Muscle of leg (tissue), 11 donors: Measurements from ENCODE around the gene FUT1. TPM values are rescaled to one million over a fixed set of nuclear protein-coding genes. Genes with fewer than 3 reads are reported as not detected.
"Not testable (repeated sequence)": the region's sequence is repeated elsewhere in the genome, so short reads cannot be mapped to it uniquely, and the experiment has no call there.

ENCODE experiments used
- DNase-seq: peaks from one replicate; pipeline ENCODE4 v3.0.0; 2013
- H3K27ac ChIP-seq: one replicate; pipeline ENCODE4 v1.5.1; 2013; ENCODE audit warnings: mild to moderate bottlenecking, low read length, control low read depth
- H3K27me3 ChIP-seq: one replicate; pipeline ENCODE4 v1.6.1; 2013; ENCODE audit warnings: low read length; ENCODE audit not compliant: control insufficient read depth, insufficient read depth
- H3K36me3 ChIP-seq: one replicate; pipeline ENCODE4 v1.6.1; 2013; ENCODE audit warnings: low read length; ENCODE audit not compliant: control insufficient read depth, insufficient read depth
- H3K4me1 ChIP-seq: one replicate; pipeline ENCODE4 v1.6.1; 2013; ENCODE audit warnings: low read length; ENCODE audit not compliant: control insufficient read depth, insufficient read depth
- H3K4me3 ChIP-seq: one replicate; pipeline ENCODE4 v1.5.1; 2013; ENCODE audit warnings: low read length, control low read depth
- H3K9me3 ChIP-seq: replicated peaks from 2 replicates; pipeline ENCODE4 v1.6.1; 2013; ENCODE audit warnings: low read depth, low read length; ENCODE audit not compliant: control insufficient read depth
- WGBS: methylation state at CpG from one replicate; pipeline ENCODE4 v1.1.5; 2013; ENCODE audit warnings: missing lambda C conversion rate; ENCODE audit not compliant: insufficient coverage; 5-methylcytosine and 5-hydroxymethylcytosine counted together
- polyA plus RNA-seq, 8 donors: library from polyadenylated mRNA; unstranded; fragments of 120-200 nt; gene quantifications; one replicate each; pipeline versions ENCODE4 v1.2.1 to v1.2.3, GENCODE V29; 2013; ENCODE audit warnings: inconsistent platforms in 1 of 8, low replicate concordance in 1 of 8; ENCODE audit not compliant: insufficient read length in 8 of 8, insufficient read depth in 1 of 8
- total RNA-seq: library from RNA; stranded (reverse); fragments of 120-200 nt; gene quantifications from one replicate; pipeline ENCODE4 v1.2.4, GENCODE V29; 2013

Gene FUT1
- total and polyA plus RNA-seq, 9 donors: 0.75 to 1.5 (median 1.3) TPM

DNA sequence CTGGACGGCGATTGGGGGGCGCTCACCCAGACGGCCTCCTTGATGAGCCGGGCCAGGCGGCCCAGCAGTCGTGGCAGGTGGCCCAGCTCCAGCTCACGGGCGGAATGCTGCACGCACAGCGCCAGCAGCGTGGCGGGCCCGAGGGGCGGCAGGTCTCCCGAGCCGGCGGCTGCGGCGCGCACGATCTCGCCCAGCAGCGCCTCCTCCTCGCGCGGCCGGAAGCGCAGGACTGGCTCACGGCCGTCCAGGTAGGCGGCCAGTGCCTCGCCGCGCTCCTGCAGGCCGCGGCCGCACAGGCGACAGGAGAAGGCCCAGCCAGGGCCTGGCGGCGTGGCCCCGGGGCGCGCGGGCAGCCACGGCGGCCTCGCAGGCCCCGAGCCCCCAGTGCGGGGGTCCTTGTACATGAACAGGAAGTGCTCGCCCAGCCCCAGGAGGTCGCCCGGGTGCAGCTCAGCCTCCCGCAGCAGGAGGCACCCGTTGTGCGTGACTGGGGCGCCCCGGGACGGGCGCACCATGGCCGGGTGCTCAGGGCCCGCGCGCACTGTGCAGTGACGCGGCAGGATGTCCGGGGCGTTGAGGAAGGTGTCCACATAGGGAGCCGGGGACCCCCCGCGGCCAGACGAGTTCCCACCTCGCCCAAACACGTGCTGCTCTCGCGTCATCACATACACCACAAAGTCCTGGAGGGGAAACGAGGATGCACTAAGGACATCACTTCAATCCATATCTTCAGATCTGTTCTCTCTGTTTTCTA, 23.4 kb downstream of the FUT1 start:
- Histone ChIP-seq H3K36me3 (peaks cover 35% of the 10 kb centered on the region), H3K27ac (no peak overlapping the region), H3K4me1 (peaks cover 22% of the 10 kb centered on the region), H3K4me3 (no peak overlapping the region), H3K27me3 (no peaks in the 10 kb centered on the region), H3K9me3 (no peaks in the 10 kb centered on the region)
- WGBS: 44% methylated on average over 67 of the region's 77 CpGs
- DNase-seq: no peak

DNA sequence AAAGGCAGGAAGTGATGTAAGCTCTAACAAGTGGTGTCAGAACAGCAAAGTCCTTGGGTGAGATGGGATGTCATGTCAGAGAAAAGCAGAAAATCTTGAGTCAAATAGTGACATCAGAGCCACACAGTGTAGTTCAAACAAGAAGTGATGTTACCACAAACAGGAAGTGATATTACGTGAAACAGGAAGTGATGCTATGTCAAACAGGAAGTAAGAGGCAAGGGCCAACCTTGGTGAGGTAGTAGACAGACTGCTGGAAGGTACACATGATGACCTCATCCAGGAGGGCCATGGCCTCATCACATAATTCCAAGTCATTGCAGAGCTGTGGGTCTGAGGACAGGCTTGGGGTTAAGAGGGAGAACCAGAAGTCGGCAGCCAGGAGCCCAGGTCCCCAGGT, 25.9 kb downstream of the FUT1 start:
- Histone ChIP-seq H3K27ac (peak overlapping the region; percentile 98), H3K9me3 (no peaks in the 10 kb centered on the region), H3K36me3 (peaks cover 45% of the 10 kb centered on the region), H3K4me3 (no peak overlapping the region), H3K27me3 (no peaks in the 10 kb centered on the region), H3K4me1 (peaks cover 23% of the 10 kb centered on the region)
- DNase-seq: no peak
- WGBS: 71% methylated on average over 1 of the region's 2 CpGs

- Histone ChIP-seq H3K27me3 (no peaks in the 10 kb centered on the region), H3K4me1 (peaks cover 33% of the 10 kb centered on the region), H3K27ac (peak overlapping the region; percentile 98), H3K9me3 (no peaks in the 10 kb centered on the region), H3K36me3 (peaks cover 42% of the 10 kb centered on the region), H3K4me3 (no peak overlapping the region)
- peak; percentile 97 for DNase-seq
- 45% methylated on average over 7 of the region's 11 CpGs for WGBS
These were observed 27.4 kb downstream of the FUT1 start for GRCh38 chr19:48724796-48725753.

DNA sequence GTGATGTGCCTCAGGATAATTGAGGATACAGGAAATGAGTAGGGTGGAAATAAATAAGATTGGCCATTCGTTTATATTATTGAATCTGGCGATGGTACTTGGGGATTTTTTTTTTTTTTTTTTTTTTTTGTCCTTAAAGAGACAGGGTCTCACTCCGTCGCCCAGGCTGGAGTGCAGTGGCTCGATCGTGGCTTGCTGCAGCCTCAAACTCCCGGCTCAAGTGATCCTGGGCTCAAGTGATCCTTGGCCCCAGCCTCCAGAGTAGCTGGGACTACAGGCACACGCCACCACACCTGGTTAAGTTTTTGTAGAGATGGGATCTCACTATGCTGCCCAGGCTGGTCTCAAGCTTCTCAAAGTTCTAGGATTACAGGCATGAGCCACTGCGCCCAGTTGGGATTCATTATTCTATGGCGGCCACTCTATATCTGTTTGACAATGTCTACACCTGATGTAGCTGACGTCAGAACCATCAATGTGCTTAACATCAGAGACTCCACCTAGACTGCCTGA, 30.2 kb downstream of the FUT1 start:
- H3K9me3 ChIP-seq: no peaks in the 10 kb centered on the region
- WGBS: 79% methylated on average over 6 of the region's 11 CpGs
- H3K4me3 ChIP-seq: no peak overlapping the region
- H3K27ac ChIP-seq: no peak overlapping the region
- H3K36me3 ChIP-seq: peaks cover 34% of the 10 kb centered on the region
- no peak for DNase-seq
- no peaks in the 10 kb centered on the region for H3K27me3 ChIP-seq
- H3K4me1 ChIP-seq: peaks cover 59% of the 10 kb centered on the region

- Histone ChIP-seq H3K4me1 (peaks cover 62% of the 10 kb centered on the region), H3K36me3 (peaks cover 23% of the 10 kb centered on the region)
- 1% methylated on average over 31 of the region's 42 CpGs for WGBS
These were observed 31.7 kb downstream of the FUT1 start for GRCh38 chr19:48720613-48721296.

DNA sequence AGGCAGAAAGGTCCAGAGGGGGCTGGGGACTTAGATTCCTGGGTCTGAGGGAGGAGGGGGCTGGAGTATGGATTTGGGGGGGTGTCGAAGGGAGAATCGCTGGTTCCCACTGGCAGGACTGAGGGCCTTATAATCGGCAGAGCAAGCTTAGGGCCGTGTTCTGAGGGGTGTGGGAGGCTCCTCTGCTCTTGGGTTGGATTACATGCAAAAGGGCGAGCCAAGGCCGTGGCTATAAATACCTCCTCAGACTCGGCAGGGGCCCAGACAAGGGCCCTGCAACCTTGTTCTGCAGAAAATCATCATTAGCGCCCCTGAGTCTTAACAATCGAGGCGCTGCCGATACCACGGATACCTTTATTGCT, 32.2 kb downstream of the FUT1 start:
- Histone ChIP-seq H3K27ac (peak overlapping the region; percentile 98), H3K4me1 (peaks cover 63% of the 10 kb centered on the region), H3K4me3 (peak overlapping the region; percentile 63), H3K36me3 (peaks cover 26% of the 10 kb centered on the region), H3K9me3 (no peaks in the 10 kb centered on the region), H3K27me3 (no peaks in the 10 kb centered on the region)
- WGBS: 14% methylated on average over 12 of the region's 12 CpGs
- DNase-seq: no peak

More at GRCh38 chr19:48720613-48721296, 31.7 kb downstream of the FUT1 start:
- Histone ChIP-seq H3K4me3 (peak overlapping the region; percentile 63), H3K9me3 (no peaks in the 10 kb centered on the region), H3K27ac (peak overlapping the region; percentile 98), H3K27me3 (no peaks in the 10 kb centered on the region)
- peak; percentile 100 for DNase-seq

GRCh38 chr19:48719263-48720171, 32.9 kb downstream of the FUT1 start, which contains the start of gene MAMSTR:
Gene MAMSTR, minus strand, starts transcription at chr19:48719725. Its CDS starts 694 bp downstream, at chr19:48719031.
- Histone ChIP-seq H3K27ac (peak within 1 kb of the TSS; percentile 98), H3K27me3 (no peaks in the 10 kb centered on the region), H3K4me3 (peak within 1 kb of the TSS; percentile 72), H3K9me3 (no peaks in the 10 kb centered on the region), H3K4me1 (peaks cover 66% of the 10 kb centered on the region), H3K36me3 (peaks cover 30% of the 10 kb centered on the region)
- DNase-seq: peak; percentile 87
- WGBS: 49% methylated on average over 26 of the region's 33 CpGs

DNA sequence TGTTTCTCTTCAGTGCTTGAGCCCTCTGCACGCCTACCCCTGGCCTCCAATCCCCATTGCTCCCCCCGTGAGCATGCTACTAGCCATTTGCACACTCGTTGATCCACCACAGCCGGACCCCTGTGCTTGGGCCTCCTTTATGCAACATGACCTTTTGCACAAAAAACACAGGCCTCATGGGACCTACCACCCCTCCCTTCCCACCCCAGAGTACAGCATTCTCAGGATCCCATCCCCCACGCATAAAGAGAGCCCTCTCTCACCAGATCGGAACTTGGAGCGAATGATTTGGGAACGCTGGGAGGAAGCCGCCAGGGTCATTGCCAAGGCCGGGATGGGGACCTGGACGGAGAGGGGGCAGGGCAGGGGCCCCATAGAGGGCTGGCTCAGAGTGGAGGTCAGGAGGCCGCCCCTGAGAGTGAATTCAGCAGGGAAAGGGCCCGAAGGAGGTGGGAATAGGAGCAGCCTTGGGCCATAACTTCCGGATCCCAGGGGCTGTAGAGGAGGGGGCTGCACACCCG, 33.7 kb downstream of the FUT1 start:
- no peaks in the 10 kb centered on the region for H3K9me3 ChIP-seq
- WGBS: 34% methylated on average over 13 of the region's 15 CpGs
- peaks cover 24% of the 10 kb centered on the region for H3K36me3 ChIP-seq
- peak; percentile 58 for DNase-seq
- peaks cover 64% of the 10 kb centered on the region for H3K4me1 ChIP-seq
- H3K4me3 ChIP-seq: peak overlapping the region; percentile 72
- H3K27me3 ChIP-seq: no peaks in the 10 kb centered on the region
- peak overlapping the region; percentile 98 for H3K27ac ChIP-seq

- peak overlapping the region; percentile 72 for H3K4me3 ChIP-seq
- 96% methylated on average over 5 of the region's 13 CpGs for WGBS
These were observed 34.3 kb downstream of the FUT1 start for GRCh38 chr19:48718106-48718505.

More at GRCh38 chr19:48718106-48718505, 34.3 kb downstream of the FUT1 start:
- not testable (repeated sequence) for H3K27me3 ChIP-seq, DNase-seq, H3K9me3 ChIP-seq
- Histone ChIP-seq H3K27ac (peak overlapping the region; percentile 98), H3K36me3 (peaks cover 29% of the 10 kb centered on the region), H3K4me1 (peaks cover 71% of the 10 kb centered on the region)
